ENCODE data around the gene FAM118A. TPM values are rescaled to one million over a fixed set of nuclear protein-coding genes. Genes with fewer than 3 reads are reported as not detected.

FAM118A gene
- total and polyA plus RNA-seq, 11 donors = 4.0 to 46.8 (median 15.0) TPM

GRCh38 chr22:45330548-45330947 lies 20.8 kb downstream of the FAM118A start:
- Histone ChIP-seq H3K4me3 (no peak overlapping the region), H3K4me1 (peaks cover 0 to 39% (median 18%) of the 10 kb centered on the region in 12 donors), H3K27me3 (no peaks in the 10 kb centered on the region), H3K27ac (peak overlapping the region in 5 of 12 donors; percentile 13 to 71 (median 32)), H3K9me3 (no peaks in the 10 kb centered on the region), H3K36me3 (peaks cover 0 to 79% (median 52%) of the 10 kb centered on the region in 9 donors)
- 94 to 96% (median 94%) methylated on average over 19 of the region's 19 CpGs for WGBS, 4 donors
- DNase-seq (no peak), ATAC-seq (no peak)
- intact Hi-C loops (cut with DNase I) = loop anchor here in 1 of 10 donors (10.0 kb wide), 1 partner anchor 56 kb away; no protein-coding TSS in a partner anchor
- TF ChIP-seq POLR2A (IDR thresholded peaks at IDR 0.05) = no peak

GRCh38 chr22:45331486-45331885 lies 21.8 kb downstream of the FAM118A start:
- Histone ChIP-seq H3K27me3 (no peaks in the 10 kb centered on the region), H3K4me3 (no peak overlapping the region), H3K4me1 (peaks cover 0 to 48% (median 24%) of the 10 kb centered on the region in 12 donors), H3K27ac (peak overlapping the region in 3 of 12 donors; percentile 13 to 32 (median 26)), H3K36me3 (peaks cover 0 to 81% (median 53%) of the 10 kb centered on the region in 9 donors), H3K9me3 (no peaks in the 10 kb centered on the region)
- DNase-seq = no peak
- TF ChIP-seq POLR2A (IDR thresholded peaks at IDR 0.05) (no peak), CTCF (IDR thresholded peaks at IDR 0.05) (no peak)
- intact Hi-C loops (cut with DNase I) = loop anchor here in 1 of 10 donors (10.0 kb wide), 1 partner anchor 57 kb away; no protein-coding TSS in a partner anchor
- ATAC-seq = no peak
- WGBS, 4 donors = 90 to 96% (median 92%) methylated on average over 9 of the region's 9 CpGs

GRCh38 chr22:45332001-45332400 lies 22.3 kb downstream of the FAM118A start:
- H3K27ac ChIP-seq = no peak overlapping the region
- intact Hi-C loops (cut with DNase I) = loop anchor here in 1 of 10 donors (10.0 kb wide), 1 partner anchor 57 kb away; no protein-coding TSS in a partner anchor
- H3K9me3 ChIP-seq = no peaks in the 10 kb centered on the region
- TF ChIP-seq POLR2A (IDR thresholded peaks at IDR 0.05) (no peak), CTCF (IDR thresholded peaks at IDR 0.05) (no peak)
- H3K4me3 ChIP-seq = no peak overlapping the region
- no peaks in the 10 kb centered on the region for H3K27me3 ChIP-seq
- peaks cover 0 to 53% (median 30%) of the 10 kb centered on the region in 12 donors for H3K4me1 ChIP-seq
- peaks cover 0 to 83% (median 53%) of the 10 kb centered on the region in 9 donors for H3K36me3 ChIP-seq
- DNase-seq = no peak
- ATAC-seq = no peak
- WGBS, 4 donors = 90 to 97% (median 94%) methylated on average over 6 to 7 of the region's 7 CpGs

- 38 to 54% (median 46%) methylated on average over 5 of the region's 5 CpGs for WGBS, 4 donors
- no peaks in the 10 kb centered on the region for H3K27me3 ChIP-seq
- H3K27ac ChIP-seq = peak overlapping the region in 11 of 12 donors; percentile 20 to 87 (median 76)
- no peak overlapping the region for H3K4me3 ChIP-seq
- DNase-seq = no peak
- no peaks in the 10 kb centered on the region for H3K9me3 ChIP-seq
- intact Hi-C loops (cut with DNase I) = loop anchor here in 2 of 10 donors (1.0 to 10.0 kb wide), 2 partner anchors 16 to 59 kb away; no protein-coding TSS in a partner anchor
- H3K4me1 ChIP-seq = peaks cover 0 to 56% (median 34%) of the 10 kb centered on the region in 12 donors
- TF ChIP-seq CTCF (IDR thresholded peaks at IDR 0.05) (no peak), POLR2A (IDR thresholded peaks at IDR 0.05) (no peak)
- ATAC-seq = no peak
- peaks cover 0 to 75% (median 47%) of the 10 kb centered on the region in 9 donors for H3K36me3 ChIP-seq
These were observed 24.3 kb downstream of the FAM118A start for GRCh38 chr22:45334068-45334467.
